ENCODE data around the gene MAF.

DNA sequence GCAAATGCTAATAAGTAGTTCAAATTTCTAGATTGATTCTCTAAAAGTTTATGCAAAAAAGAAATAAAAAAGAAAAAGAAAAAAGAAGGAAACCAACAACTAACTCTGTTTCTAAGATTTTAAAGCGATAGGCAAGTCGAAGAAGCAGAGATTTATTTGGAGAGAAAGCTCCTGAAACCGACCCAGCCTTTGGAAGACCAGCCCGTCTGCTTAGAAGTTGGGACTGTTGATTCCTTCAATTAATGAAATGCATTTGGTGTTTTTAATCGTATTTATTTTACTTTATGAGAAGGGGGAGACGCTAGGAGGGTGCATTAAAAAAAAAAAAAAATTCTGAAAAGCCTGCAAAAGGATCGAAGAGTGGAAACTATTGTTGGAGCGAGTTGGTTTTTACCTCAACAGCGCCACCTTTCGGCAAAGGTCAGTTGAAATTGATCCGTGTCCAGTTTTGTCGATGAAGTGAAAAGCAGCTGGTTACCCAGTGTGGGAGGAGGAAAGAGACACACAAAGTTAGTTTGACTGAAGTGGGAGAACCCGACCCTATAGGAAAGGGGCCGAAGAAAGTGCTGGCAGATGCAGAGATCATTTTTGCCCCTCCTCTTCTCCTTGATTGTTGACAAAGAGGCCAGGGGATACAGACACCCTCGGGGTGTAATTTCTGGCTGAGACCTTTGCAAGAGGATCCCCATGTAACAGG, 1.5 kb upstream of the MAF start:
- TF ChIP-seq POLR2A (IDR thresholded peaks at IDR 0.05), result no peak
- TF ChIP-seq, protein P1, sequence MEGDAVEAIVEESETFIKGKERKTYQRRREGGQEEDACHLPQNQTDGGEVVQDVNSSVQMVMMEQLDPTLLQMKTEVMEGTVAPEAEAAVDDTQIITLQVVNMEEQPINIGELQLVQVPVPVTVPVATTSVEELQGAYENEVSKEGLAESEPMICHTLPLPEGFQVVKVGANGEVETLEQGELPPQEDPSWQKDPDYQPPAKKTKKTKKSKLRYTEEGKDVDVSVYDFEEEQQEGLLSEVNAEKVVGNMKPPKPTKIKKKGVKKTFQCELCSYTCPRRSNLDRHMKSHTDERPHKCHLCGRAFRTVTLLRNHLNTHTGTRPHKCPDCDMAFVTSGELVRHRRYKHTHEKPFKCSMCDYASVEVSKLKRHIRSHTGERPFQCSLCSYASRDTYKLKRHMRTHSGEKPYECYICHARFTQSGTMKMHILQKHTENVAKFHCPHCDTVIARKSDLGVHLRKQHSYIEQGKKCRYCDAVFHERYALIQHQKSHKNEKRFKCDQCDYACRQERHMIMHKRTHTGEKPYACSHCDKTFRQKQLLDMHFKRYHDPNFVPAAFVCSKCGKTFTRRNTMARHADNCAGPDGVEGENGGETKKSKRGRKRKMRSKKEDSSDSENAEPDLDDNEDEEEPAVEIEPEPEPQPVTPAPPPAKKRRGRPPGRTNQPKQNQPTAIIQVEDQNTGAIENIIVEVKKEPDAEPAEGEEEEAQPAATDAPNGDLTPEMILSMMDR (IDR thresholded peaks at IDR 0.05 in 4 of 5, conservative IDR thresholded peaks at IDR 0.05 in 1 of 5), result peak; percentile 69 to 81 (median 79)
